HG02981 (cell line): ENCODE data around the gene OMG.
"Not testable (repeated sequence)": the region's sequence is repeated elsewhere in the genome, so short reads cannot be mapped to it uniquely, and the experiment has no call there.

Experiments used
- ATAC-seq: cut with Tn5 transposase; IDR thresholded peaks from one replicate; pipeline ENCODE4 v1.9.1; 2021; ENCODE audit warnings: mild to moderate bottlenecking, moderate library complexity; ENCODE audit not compliant: unreplicated experiment

OMG gene

GRCh38 chr17:31297090-31297489 lies at the start of gene OMG:
OMG (minus strand) TSS chr17:31297239; CDS start chr17:31296331, 908 bp downstream.
- ATAC-seq: no peak

- not testable (repeated sequence) for ATAC-seq
These were observed 48.2 kb upstream of the OMG start for GRCh38 chr17:31345191-31345747.

- ATAC-seq: no peak
These were observed 43.0 kb upstream of the OMG start for GRCh38 chr17:31339906-31340661.

GRCh38 chr17:31329221-31329620 lies 32.2 kb upstream of the OMG start:
- no peak for ATAC-seq

GRCh38 chr17:31328160-31328535 lies 31.1 kb upstream of the OMG start:
- ATAC-seq: no peak

GRCh38 chr17:31327534-31328159 lies 30.6 kb upstream of the OMG start:
- ATAC-seq: no peak

- no peak for ATAC-seq
These were observed 26.5 kb upstream of the OMG start for GRCh38 chr17:31323551-31323950.

- no peak for ATAC-seq
These were observed 24.9 kb upstream of the OMG start for GRCh38 chr17:31321966-31322365.

GRCh38 chr17:31321481-31321880 lies 24.4 kb upstream of the OMG start, which contains the start of gene EVI2A:
EVI2A (minus strand) TSS chr17:31321622; CDS start chr17:31319013, 2,609 bp downstream.
- ATAC-seq: no peak

- ATAC-seq: no peak
These were observed 23.8 kb upstream of the OMG start for GRCh38 chr17:31320791-31321190.

- no peak for ATAC-seq
These were observed 23.2 kb upstream of the OMG start for GRCh38 chr17:31320241-31320640.

GRCh38 chr17:31318851-31319661 lies 22.0 kb upstream of the OMG start:
- peak; percentile 35 for ATAC-seq

- ATAC-seq: no peak
These were observed 21.3 kb upstream of the OMG start for GRCh38 chr17:31318298-31318801.

GRCh38 chr17:31314782-31315100 lies 17.7 kb upstream of the OMG start:
- ATAC-seq: no peak

GRCh38 chr17:31313982-31314781 lies 17.1 kb upstream of the OMG start, which contains the start of gene EVI2B:
EVI2B (minus strand) TSS chr17:31314054; CDS start chr17:31305609, 8,445 bp downstream.
- ATAC-seq: no peak

GRCh38 chr17:31312223-31312622 lies 15.2 kb upstream of the OMG start:
- not testable (repeated sequence) for ATAC-seq

- ATAC-seq: no peak
These were observed 14.5 kb upstream of the OMG start for GRCh38 chr17:31311526-31311925.

- ATAC-seq: no peak
These were observed 13.8 kb upstream of the OMG start for GRCh38 chr17:31310886-31311285.

GRCh38 chr17:31310260-31310659 lies 13.2 kb upstream of the OMG start:
- ATAC-seq: no peak

GRCh38 chr17:31309556-31309955 lies 12.5 kb upstream of the OMG start:
- no peak for ATAC-seq
